NCI-H146 (cell line): ENCODE data around the gene MCRIP1.

Source experiments
- DNase-seq: peaks from one replicate; lab custom pipeline; 2025; lab: John Stamatoyannopoulos, UW

Gene MCRIP1

GRCh38 chr17:81803728-81804558 lies 29.1 kb downstream of the MCRIP1 start, which contains the start of gene GCGR:
Gene GCGR, plus strand, starts transcription at chr17:81804150. Its CDS starts 4,869 bp downstream, at chr17:81809019.
- DNase-seq: no peak

- no peak for DNase-seq
Measured at GRCh38 chr17:81802856-81803643, 30.0 kb downstream of the MCRIP1 start.

- no peak for DNase-seq
Measured at GRCh38 chr17:81802048-81802758, 30.9 kb downstream of the MCRIP1 start.

GRCh38 chr17:81801327-81801726 lies 31.8 kb downstream of the MCRIP1 start:
- no peak for DNase-seq

GRCh38 chr17:81794509-81794908 lies 38.6 kb downstream of the MCRIP1 start:
- peak; percentile 64 for DNase-seq

GRCh38 chr17:81794074-81794476 lies 39.0 kb downstream of the MCRIP1 start:
- DNase-seq: no peak

- no peak for DNase-seq
Measured at GRCh38 chr17:81792675-81793615, 40.1 kb downstream of the MCRIP1 start.
